Left ventricle myocardium inferior (tissue), 1 donor: ENCODE results near the gene STOX2. TPM values are rescaled to one million over a fixed set of nuclear protein-coding genes. Genes with fewer than 3 reads are reported as not detected.
"Not testable (repeated sequence)": the region's sequence is repeated elsewhere in the genome, so short reads cannot be mapped to it uniquely, and the experiment has no call there.

Experiments used
- DNase-seq: peaks from one replicate; pipeline ENCODE4 v3.0.0-alpha.2; 2020
- H3K27ac ChIP-seq: fragments of 200-600 bp; replicated peaks from 2 replicates; pipeline ENCODE4 v1.8.0; 2021
- H3K27me3 ChIP-seq: fragments of 200-600 bp; 2 replicates; pipeline ENCODE4 v1.8.0; 2021; ENCODE audit warnings: low read depth
- H3K36me3 ChIP-seq: fragments of 200-600 bp; 2 replicates; pipeline ENCODE4 v1.8.0; 2021
- H3K4me1 ChIP-seq: fragments of 200-600 bp; 2 replicates; pipeline ENCODE4 v1.8.0; 2021
- H3K4me3 ChIP-seq: fragments of 200-600 bp; 2 replicates; pipeline ENCODE4 v1.8.0; 2021; ENCODE audit warnings: mild to moderate bottlenecking, moderate library complexity
- H3K9me3 ChIP-seq: fragments of 200-600 bp; replicated peaks from 2 replicates; pipeline ENCODE4 v1.8.0; 2021
- intact Hi-C: fragments of 100-400 bp; cut with micrococcal nuclease; formaldehyde crosslinking; loops from one replicate; pipeline ENCODE4 v1.11.0; 2022
- total RNA-seq: library from RNA; stranded (reverse); fragmentation: NEBNext Ultra II Directional; extraction: Animal tissue kit (Norgen Biotek cat#: 25700); gene quantifications from one replicate; pipeline ENCODE4 v1.2.1, GENCODE V29; 2021
- TF ChIP-seq, protein P1 (sequence below): fragments of 200-600 bp; IDR thresholded peaks from 2 replicates; pipeline ENCODE4 v1.8.0; 2021; ENCODE audit warnings: antibody characterized with exemption, mild to moderate bottlenecking, borderline replicate concordance
- donor health status: DM: no; HTN: yes; CAD: no; lungs with severe emphysema.

Gene STOX2
- total RNA-seq, 1 donor from 2014 or later = 12.2 TPM

DNA sequence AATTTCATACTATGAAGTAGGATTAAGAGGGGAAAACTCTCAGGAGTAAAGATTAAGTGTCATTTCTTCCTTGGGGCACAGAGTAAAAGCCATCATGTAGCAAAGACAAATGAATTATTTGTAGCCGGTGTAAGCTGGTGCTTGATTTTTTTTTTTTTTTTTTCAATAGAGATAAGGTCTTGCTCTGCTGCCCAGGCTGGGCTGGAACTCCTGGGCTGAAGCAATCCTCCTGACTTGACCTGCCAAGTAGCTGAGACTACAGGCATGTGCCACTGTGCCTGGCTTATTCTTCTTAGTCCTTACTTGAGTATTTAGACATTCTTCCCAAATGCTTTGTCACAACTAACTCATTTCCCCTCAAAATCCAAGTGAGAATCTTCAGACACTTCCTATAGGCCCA lies 125.7 kb downstream of the STOX2 start:
- TF ChIP-seq, protein P1, sequence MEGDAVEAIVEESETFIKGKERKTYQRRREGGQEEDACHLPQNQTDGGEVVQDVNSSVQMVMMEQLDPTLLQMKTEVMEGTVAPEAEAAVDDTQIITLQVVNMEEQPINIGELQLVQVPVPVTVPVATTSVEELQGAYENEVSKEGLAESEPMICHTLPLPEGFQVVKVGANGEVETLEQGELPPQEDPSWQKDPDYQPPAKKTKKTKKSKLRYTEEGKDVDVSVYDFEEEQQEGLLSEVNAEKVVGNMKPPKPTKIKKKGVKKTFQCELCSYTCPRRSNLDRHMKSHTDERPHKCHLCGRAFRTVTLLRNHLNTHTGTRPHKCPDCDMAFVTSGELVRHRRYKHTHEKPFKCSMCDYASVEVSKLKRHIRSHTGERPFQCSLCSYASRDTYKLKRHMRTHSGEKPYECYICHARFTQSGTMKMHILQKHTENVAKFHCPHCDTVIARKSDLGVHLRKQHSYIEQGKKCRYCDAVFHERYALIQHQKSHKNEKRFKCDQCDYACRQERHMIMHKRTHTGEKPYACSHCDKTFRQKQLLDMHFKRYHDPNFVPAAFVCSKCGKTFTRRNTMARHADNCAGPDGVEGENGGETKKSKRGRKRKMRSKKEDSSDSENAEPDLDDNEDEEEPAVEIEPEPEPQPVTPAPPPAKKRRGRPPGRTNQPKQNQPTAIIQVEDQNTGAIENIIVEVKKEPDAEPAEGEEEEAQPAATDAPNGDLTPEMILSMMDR = no peak
- H3K9me3 ChIP-seq = no peaks in the 10 kb centered on the region
- H3K4me1 ChIP-seq = peaks cover 6% of the 10 kb centered on the region
- no peak overlapping the region for H3K27ac ChIP-seq
- no peaks in the 10 kb centered on the region for H3K36me3 ChIP-seq
- no peaks in the 10 kb centered on the region for H3K27me3 ChIP-seq
- DNase-seq = no peak
- intact Hi-C loops = no loop called here
- no peak overlapping the region for H3K4me3 ChIP-seq

DNA sequence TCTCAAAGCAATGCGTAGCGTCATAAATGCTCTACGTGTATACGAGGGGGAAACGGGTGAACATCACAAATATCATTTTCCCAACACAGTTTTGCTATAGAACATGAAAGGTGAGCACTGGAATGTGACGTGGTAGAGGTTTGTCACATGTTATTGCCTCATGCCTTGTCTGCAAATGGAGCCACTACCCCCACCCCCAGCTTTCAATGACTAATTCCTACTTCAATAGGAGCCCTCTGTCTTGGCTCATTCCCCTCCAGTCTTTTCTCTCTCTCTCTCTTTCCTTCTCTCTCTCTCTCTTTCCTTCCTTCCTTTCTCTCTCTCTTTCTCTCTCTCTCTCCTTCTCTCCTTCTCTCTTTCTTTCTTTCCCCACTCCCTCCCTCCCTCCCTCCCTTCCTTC lies 127.0 kb downstream of the STOX2 start:
- Histone ChIP-seq H3K36me3 (no peaks in the 10 kb centered on the region), H3K4me3 (no peak overlapping the region), H3K9me3 (no peaks in the 10 kb centered on the region), H3K4me1 (peaks cover 6% of the 10 kb centered on the region), H3K27me3 (no peaks in the 10 kb centered on the region), H3K27ac (no peak overlapping the region)
- DNase-seq = no peak
- intact Hi-C loops = no loop called here
- TF ChIP-seq, protein P1 = no peak

DNA sequence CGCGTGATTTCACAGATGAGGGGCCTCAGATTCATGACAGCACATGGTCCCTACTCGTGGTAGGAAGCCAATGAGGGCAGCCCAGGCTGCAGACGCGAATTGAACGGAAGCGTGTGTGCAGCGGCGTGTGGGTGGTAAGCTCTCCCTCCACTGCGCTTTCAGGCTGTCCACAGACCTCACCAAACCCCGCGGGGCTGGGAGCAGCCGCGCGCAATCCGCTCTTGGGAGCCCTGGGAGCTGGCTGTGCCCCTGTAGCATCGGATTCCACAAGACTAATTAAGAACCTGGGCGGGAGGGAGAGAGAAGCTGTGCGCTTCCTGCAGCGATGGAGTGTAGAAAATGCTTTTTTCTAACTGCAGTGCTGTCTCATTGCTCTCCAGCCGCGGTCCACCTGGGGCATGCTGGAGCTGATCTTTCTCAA lies 134.9 kb downstream of the STOX2 start:
- Histone ChIP-seq H3K9me3 (peaks cover 2% of the 10 kb centered on the region), H3K4me1 (peaks cover 10% of the 10 kb centered on the region), H3K27ac (no peak overlapping the region), H3K4me3 (peak overlapping the region; percentile 52), H3K27me3 (no peaks in the 10 kb centered on the region), H3K36me3 (no peaks in the 10 kb centered on the region)
- no peak for DNase-seq
- intact Hi-C loops = no loop called here
- TF ChIP-seq, protein P1 = no peak

DNA sequence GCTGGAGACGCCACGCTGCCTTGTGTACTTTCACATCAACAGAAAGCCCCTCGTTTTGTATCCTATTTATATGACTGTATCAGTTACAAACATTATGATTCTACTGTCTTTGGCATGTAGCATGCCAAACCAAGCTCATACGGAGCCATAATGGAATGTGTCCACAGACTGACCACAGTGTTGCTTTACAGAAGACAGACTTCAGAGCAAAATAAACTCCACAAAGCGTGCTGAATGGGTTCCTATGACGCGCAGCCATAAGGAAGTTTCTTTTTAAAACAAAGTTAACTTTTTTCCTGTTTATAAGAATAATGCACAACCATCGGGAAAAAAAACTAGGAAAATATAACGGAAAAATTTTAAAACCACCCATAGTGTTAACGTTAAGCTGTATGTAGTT lies 136.0 kb downstream of the STOX2 start:
- H3K9me3 ChIP-seq = peaks cover 14% of the 10 kb centered on the region
- DNase-seq = no peak
- no peak overlapping the region for H3K4me3 ChIP-seq
- no peaks in the 10 kb centered on the region for H3K36me3 ChIP-seq
- TF ChIP-seq, protein P1 = no peak
- H3K4me1 ChIP-seq = peaks cover 10% of the 10 kb centered on the region
- H3K27ac ChIP-seq = no peak overlapping the region
- no peaks in the 10 kb centered on the region for H3K27me3 ChIP-seq
- intact Hi-C loops = no loop called here

DNA sequence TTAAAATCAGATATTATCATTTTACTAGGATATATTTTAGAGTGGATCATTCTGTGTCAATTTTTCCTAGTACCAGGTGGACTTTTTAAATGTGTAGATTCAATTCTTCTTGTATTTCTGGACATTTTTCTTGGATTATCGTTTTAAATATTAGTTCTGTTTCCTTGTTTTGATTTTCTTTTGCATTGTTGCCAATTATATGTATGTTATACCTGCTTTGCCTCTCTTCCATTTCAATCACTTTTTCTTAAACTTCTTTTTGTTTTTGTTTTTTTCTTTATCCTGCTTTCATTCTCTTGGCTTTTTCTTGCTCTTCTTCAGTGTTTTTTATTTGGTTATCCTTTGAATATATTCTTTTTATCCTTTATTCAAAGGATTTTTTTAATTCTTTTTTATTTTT lies 141.0 kb downstream of the STOX2 start:
- TF ChIP-seq, protein P1 = no peak
- Histone ChIP-seq H3K27me3 (no peaks in the 10 kb centered on the region), H3K4me3 (no peak overlapping the region), H3K27ac (no peak overlapping the region), H3K36me3 (no peaks in the 10 kb centered on the region), H3K9me3 (peaks cover 29% of the 10 kb centered on the region), H3K4me1 (no peaks in the 10 kb centered on the region)
- intact Hi-C loops = no loop called here
- no peak for DNase-seq

DNA sequence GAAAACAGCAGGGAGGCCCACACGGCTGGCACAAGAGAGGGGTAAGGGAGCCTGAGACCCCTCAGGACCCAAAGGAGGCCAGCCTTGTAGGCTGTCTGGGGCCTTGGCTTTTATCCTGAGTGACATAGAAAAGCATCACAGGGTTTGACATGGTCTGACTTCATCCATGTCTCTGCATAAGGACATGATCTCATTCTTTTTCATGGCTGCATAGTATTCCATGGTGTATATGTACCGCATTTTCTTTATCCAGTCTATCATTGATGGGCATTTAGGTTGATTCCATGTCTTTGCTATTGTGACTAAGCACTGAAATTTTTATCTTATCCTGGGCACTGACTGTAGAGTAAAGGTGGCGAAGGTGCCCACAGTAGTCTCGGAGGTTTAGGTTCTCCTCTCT lies 146.2 kb downstream of the STOX2 start:
- H3K4me3 ChIP-seq, H3K27ac ChIP-seq, H3K4me1 ChIP-seq, H3K27me3 ChIP-seq, intact Hi-C loops, H3K36me3 ChIP-seq, DNase-seq: not testable (repeated sequence)
- H3K9me3 ChIP-seq = peaks cover 19% of the 10 kb centered on the region
